ENCODE data around the gene COL21A1. TPM values are rescaled to one million over a fixed set of nuclear protein-coding genes. Genes with fewer than 3 reads are reported as not detected.

Gene COL21A1
- total RNA-seq, 1 experiment from 2014 or later = 1.8 TPM

- Histone ChIP-seq H3K18ac (ENCODE audit: insufficient read length, low read depth, low read length) (no peak overlapping the region), H3K9me3 (ENCODE audit: control insufficient read depth, low read depth, low read length) (no peaks in the 10 kb centered on the region), H2BK15ac (ENCODE audit: low read depth, low read length) (no peak overlapping the region), H2AFZ (ENCODE audit: low read length) (no peak overlapping the region), H2BK5ac (ENCODE audit: insufficient read length, low read length) (no peak overlapping the region), H2AK5ac (ENCODE audit: insufficient read length, low read length) (no peak overlapping the region), H2BK120ac (ENCODE audit: low read depth, low read length, poor library complexity, severe bottlenecking) (no peak overlapping the region), H3K9ac (ENCODE audit: extremely low read depth, insufficient read length, low read length) (no peak overlapping the region), H4K5ac (ENCODE audit: insufficient read length, low read depth, low read length) (no peak overlapping the region), H3K79me1 (ENCODE audit: insufficient read depth, low read depth, low read length, poor library complexity, severe bottlenecking) (no peaks in the 10 kb centered on the region), H3K4me1 (ENCODE audit: insufficient read depth, low read length) (no peaks in the 10 kb centered on the region), H2BK12ac (ENCODE audit: insufficient read length, low read depth, low read length) (no peak overlapping the region), H3K27me3 (ENCODE audit: insufficient read depth, low read length) (no peaks in the 10 kb centered on the region), H3K4me2 (ENCODE audit: insufficient read depth, insufficient read length, low read length) (no peak overlapping the region), H3T11ph (ENCODE audit: low read length) (no peak overlapping the region), H3K23ac (ENCODE audit: insufficient read length, low read depth, low read length) (no peak overlapping the region), H3K4ac (ENCODE audit: low read depth, low read length) (no peak overlapping the region), H2BK20ac (ENCODE audit: low read depth, low read length, poor library complexity, severe bottlenecking) (no peak overlapping the region), H3K14ac (ENCODE audit: insufficient read depth, low read length) (no peak overlapping the region), H4K20me1 (ENCODE audit: control insufficient read depth, insufficient read depth, insufficient read length) (no peaks in the 10 kb centered on the region), H4K91ac (ENCODE audit: insufficient read length, low read depth, low read length) (no peak overlapping the region), H3K56ac (ENCODE audit: insufficient read length, low read depth, low read length) (no peak overlapping the region), H3K79me2 (ENCODE audit: insufficient read depth, low read length) (no peaks in the 10 kb centered on the region), H3K27ac (ENCODE audit: insufficient read length, low read depth, low read length) (no peak overlapping the region), H4K8ac (replicated peaks; ENCODE audit: insufficient read length, low read depth, low read length) (no peak overlapping the region), H3K23me2 (ENCODE audit: insufficient read length, low read depth, low read length, poor library complexity, severe bottlenecking) (no peaks in the 10 kb centered on the region)
- DNase-seq = no peak
- no peaks in the 10 kb centered on the region; a peak in 1 of 7 replicates for H3K36me3 Mint-ChIP-seq (ENCODE audit: insufficient read depth in 1 of 3, low read depth in 3 of 3)
- no peaks in the 10 kb centered on the region for H3K9me3 Mint-ChIP-seq
- H3K27ac Mint-ChIP-seq = no peak overlapping the region
- no peak overlapping the region for H3K4me3 Mint-ChIP-seq
- TF ChIP-seq CTCF (conservative IDR thresholded peaks at IDR 0.05) = no peak
- WGBS (ENCODE audit: extremely low coverage, insufficient read length, low lambda C conversion rate) = no CpG with 5 or more reads among the region's 1 CpG
- H3K27me3 Mint-ChIP-seq (ENCODE audit: low read depth) = no peaks in the 10 kb centered on the region
- peaks cover 0 to 2% of the 10 kb centered on the region in 2 experiments; a peak in 1 of 4 replicates for H3K4me1 Mint-ChIP-seq
These were observed 101.3 kb downstream of the COL21A1 start for GRCh38 chr6:56146086-56146485.
